Measurements from ENCODE around the gene EXOSC3. TPM values are rescaled to one million over a fixed set of nuclear protein-coding genes. Genes with fewer than 3 reads are reported as not detected.

Gene EXOSC3
- total RNA-seq = 67.8 and 68.9 TPM in 2 replicates

DNA sequence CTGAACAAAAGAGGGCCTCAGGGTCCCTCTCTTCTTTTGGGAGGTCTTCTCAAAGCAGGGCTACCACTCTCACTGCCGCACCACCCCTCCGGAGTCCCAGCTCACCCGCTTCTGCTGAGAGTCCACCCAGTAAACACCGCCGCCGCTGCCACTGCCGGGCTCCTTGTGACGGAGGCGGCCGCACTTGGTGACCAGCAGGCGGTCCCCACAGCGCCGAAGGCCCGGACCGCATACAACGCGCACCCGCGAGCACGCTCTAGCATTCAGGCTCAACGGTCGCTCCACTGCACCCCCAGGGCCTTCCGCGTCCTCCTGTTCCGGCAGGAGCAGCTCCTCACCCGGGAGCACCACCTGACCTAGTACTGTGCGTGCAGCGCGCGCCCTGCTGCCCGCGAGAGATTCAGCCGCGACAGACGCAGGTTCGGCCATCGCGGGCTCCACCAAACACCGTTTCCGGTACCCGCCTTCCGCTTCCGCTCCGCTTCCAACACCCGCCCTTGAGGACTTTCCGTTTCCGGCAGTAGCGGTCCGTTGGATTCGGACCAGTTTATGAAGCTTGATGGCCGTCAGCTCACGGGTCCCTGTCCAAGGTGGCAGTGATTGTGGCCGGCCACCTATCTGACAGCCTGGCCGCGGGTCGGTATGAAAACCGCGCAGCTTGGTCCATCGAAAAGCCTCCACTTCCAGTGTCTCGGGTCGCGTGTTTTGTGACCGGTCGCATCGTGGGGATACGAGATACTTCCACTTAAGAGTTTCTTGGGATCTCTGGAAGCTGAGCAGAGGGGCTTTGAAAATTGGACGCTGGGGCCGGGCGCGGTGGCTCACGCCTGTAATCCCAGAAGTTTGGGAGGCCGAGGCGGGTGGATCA, at the start of gene EXOSC3:
Gene EXOSC3, minus strand, starts transcription at position 449 of the 868 bp plus-strand sequence. Its CDS starts 20 bp downstream, at position 429.
- intact Hi-C loops (cut with micrococcal nuclease) = loop anchor here (1.0 to 10.0 kb wide), 8 partner anchors 15 to 1210 kb away; partner anchors contain the start of genes DCAF10, MELK, POLR1E and SHB

DNA sequence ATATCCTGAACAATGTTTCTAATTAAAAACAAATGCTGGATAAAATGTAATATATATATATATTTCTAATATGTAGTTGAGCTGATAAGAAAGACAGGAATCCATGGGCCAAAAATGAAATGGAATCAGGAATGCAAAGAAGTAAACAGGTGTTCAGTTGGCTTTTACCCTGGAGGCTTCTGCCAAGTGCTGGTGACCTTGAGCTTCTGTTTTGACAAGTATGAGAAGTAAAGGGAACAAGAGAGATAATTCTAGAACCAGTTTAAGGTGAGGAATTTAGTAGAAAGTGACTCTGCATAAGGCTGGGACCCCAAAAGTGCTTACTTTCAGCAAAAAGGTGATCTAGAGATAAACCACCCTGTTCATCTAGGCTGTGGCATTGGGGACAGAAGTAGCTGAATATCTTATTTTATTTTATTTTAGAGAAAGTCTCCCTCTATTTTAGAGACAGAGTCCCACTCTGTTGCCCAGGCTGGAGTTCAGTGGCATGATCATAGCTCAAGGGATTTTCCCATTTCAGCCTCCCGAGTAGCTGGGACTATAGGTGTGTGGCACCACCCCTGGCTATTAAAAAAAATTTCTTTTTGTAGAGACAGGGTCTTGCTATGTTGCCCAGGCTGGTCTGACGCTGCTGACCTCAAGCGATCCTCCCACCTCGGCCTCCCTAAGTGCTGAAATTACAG, 42.8 kb upstream of the EXOSC3 start:
- intact Hi-C loops (cut with micrococcal nuclease) = loop anchor here (10.0 kb wide), 1 partner anchor 57 kb away; no protein-coding TSS in a partner anchor

DNA sequence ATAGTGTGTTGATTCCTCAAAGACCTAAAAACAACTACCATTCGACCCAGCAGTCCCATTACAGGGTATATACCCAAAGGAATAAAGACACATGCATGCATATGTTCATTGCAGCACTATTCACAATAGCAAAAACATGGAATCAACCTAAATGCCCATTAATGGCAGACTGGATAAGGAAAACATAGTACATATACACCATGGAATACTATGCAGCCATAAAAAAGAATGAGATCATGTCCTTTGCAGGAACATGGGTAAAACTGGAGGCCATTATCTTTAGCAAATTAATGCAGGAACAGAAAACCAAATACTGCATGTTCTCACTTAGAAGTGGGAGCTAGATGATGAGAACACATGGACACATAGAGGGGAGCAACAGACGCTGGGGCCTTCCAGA, 40.3 kb upstream of the EXOSC3 start:
- intact Hi-C loops (cut with micrococcal nuclease) = loop anchor here (10.0 kb wide), 1 partner anchor 60 kb away; no protein-coding TSS in a partner anchor

DNA sequence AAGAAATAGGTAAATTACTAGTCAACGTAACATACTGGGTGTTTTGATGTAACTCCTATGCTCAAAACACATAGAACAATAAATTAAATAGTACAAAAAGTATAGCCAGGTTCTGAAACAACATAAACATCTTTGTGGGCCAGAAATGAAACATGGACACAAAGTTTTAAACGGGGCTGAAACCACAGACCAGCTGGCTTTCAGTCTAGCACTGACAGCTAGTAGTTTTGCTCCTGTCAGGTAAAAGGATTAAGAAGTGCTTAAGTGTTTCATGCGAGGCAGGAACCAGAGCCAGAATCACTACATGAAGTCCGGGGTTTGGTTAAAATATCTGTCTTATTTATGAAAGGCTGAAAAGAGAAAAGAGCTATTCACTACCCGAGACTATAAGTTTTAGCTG, 35.3 kb upstream of the EXOSC3 start:
- intact Hi-C loops (cut with micrococcal nuclease) = loop anchor here (10.0 kb wide), 1 partner anchor 65 kb away; no protein-coding TSS in a partner anchor

DNA sequence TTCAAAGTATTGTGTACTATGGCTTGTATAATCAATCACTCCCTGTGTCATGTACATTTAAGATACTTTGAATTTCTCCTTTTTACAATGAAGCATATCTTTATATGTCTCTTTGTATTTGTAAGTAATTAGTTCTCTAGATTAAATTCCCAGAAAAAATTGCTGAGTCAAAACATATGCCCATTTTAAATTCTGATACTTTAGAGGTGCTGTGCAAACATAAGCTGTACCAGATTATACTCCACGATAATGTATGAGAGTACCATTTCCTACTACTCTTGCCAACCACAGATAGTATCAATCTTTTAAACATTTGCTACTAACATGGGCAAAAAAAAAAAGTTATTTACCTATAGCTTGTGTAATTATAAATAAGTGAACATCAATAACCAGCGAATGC, 34.0 kb upstream of the EXOSC3 start:
- intact Hi-C loops (cut with micrococcal nuclease) = no loop called here

DNA sequence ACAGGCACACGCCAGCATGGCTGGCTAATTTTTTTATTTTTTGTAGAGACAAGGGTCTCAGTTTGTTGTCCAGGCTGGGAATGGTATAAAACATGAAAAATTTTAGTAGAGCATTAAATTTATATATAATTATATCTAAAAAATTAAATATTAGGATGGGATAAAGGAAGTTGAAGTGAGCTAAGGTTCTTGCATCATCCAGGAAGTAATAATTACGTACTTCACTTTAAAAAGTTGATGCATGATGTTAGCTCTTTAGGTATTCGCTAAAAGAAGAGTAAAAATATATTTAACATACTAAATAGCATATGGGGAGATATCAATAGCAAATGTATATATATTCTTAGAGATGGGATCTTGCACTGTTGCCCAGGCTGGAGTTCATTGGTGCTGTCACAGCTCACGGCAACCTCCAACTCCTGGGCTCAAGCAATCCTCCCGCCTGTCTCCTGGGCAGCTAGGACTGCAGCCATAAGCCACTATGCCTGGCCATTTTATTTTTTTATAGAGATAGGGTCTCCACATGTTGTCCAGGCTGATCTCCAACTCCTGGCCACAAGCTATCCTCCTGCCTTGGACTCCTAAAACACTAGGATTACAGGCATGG, 28.0 kb upstream of the EXOSC3 start:
- intact Hi-C loops (cut with micrococcal nuclease) = no loop called here

DNA sequence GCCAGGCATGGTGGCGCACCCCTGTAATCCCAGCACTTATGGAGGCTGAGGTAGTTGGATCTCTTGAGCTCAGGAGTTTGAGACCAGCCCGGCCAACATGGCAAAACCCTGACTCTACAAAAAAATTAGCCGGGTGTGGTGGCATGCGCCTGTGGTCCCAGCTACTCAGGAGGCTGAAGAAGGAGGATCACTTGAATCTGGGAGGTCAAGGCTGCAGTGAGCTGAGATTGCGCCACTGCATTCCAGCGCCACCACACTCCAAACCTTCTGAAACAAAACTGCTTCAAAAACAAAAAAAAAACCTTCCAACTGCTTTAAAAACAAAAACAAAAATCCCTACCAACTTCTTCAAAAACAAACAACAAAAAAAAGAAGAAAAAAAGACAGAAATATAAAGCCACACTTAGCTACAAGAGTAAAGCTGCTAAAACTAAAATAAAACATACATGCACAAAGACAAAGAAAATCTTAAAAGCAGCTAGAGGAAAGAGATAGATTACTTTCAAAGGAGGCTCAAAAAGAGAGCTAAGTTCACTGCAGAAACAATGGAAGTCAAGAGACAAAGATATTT, 27.1 kb upstream of the EXOSC3 start:
- intact Hi-C loops (cut with micrococcal nuclease) = no loop called here

DNA sequence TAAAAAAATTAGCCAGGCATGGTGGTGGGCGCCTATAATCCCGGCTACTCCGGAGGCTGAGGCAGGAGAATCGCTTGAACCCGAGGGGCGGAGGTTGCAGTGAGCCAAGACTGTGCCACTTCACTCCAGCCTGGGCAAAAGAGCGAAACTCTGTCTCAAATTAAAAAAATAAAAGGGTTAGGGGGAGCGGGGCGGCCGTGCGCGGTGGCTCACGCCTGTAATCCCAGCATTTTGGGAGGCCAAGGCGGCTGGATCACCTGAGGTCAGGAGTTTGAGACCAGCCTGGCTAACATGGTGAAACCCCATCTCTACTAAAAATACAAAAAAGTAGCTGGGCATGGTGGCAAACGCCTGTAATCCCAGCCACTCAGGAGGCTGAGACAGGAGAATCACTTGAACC, 24.8 kb upstream of the EXOSC3 start:
- intact Hi-C loops (cut with micrococcal nuclease) = loop anchor here (10.0 kb wide), 1 partner anchor 1405 kb away; the partner anchor contains the start of gene RNF38

DNA sequence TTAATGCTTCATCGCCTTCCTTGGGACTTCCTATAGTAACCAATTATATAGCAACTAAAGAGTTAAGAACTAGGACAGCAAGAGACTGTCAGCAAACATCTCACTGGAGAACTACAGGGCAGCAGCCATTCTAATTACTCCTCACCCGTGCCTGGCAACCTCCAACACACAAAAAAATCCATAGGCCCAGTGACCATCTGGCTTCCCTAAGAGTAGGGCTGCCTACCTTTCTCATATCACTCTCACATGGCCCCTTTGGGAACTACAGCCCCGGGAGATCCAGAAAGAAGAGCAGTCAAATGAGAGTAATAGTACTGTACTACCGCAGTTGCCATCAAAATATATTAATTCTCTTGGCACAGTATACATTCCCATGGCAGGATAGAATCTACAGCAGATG, 21.4 kb upstream of the EXOSC3 start:
- intact Hi-C loops (cut with micrococcal nuclease) = loop anchor here (10.0 kb wide), 1 partner anchor 1401 kb away; the partner anchor contains the start of gene RNF38

DNA sequence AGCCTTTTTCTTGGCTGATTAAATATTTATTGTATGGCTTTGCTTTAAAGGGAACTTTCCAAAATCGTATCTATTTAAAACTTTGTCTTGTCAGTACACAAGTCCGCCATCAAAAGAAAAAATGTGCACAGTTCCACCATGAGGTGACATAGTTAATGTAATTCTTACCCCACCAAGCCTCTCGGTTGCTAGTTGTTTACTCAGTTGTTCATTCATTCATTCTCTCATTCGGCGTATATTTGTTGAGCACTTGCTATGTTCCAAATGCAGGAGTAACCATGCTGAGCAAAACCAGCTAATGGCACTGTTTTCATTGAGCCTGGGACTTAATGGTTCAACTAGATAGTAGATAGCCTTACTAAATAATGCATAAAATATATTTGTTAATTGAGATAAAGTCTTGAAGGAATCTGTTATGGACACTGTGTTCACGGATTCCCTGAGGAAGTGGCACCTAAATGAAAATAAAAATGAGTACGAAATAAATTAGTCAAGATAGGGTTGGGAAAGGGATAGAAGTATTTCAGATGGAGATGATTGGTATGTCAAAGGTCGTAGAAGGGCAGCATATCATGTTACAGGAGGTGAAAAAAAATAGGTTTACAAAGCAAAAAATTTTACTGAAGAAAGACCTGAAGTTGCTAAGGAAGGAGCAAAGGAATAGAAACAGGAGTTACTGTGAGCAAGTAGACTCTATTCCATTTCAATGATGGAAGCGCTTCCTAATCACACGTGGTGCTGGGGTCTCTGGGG, 17.3 kb upstream of the EXOSC3 start:
- intact Hi-C loops (cut with micrococcal nuclease) = loop anchor here (5.0 to 10.0 kb wide), 2 partner anchors 265 to 1397 kb away; partner anchors contain the start of genes RNF38 and SHB

DNA sequence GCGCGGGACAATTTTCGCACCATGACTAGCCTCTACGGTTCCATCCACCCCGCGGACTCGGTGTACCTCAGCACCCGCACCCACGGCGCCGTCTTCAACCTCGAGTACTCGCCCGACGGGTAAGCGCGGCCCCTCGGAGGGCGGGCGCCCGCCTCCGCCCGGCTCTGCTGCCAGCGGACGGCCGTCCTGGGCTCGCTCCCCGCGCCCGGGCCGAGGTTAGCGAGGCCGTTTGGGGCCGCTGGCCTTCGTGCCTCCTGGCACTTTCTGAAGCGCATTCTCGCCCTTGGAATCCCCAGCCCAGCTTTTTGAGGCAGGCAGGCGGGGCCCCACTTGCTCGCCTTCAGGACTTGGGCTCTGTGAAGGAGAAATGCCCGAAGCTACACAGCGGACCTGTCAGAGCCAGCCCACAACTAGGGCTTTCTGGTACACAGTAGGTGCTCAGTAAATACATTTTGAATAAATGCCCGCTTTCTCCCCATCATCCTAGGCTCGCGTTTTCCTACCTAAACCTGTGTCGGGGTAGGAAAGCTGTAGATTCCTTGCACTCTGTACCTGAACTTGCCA, 16.5 kb upstream of the EXOSC3 start:
- intact Hi-C loops (cut with micrococcal nuclease) = loop anchor here (5.0 to 10.0 kb wide), 2 partner anchors 266 to 1397 kb away; partner anchors contain the start of genes RNF38 and SHB

DNA sequence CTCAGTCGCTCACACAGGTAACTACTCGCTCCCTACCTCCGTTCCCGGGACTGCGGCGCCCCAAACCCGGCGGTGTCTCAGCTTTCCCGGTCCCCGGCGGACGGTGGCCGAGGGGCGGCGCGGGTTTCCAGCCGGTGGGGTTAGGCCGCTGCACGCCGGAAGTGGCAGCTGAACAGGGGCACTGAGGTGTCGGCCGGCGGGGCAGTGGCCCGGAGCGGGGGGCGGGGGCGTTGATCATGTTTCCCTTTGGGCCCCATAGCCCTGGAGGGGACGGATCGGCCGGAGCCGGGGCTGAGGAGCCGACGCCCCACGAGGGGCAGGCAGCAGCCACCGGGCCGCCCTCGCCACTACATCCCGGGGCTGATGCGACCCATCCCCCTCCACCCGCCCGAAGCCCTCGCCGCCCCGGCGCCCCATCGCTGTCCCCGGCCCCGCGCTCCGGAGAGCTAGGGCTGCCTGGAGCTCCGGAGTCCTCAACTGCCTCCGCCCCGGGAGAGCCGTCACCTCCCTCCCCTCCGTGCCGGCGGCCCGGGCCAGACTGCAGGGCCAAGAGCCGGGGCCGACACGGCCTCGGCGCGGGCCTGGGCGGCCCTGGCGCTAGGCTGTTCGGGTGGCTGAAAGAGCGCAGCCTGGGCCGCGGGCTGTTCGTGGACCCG, 15.9 kb upstream of the EXOSC3 start, which contains the start of gene DCAF10:
Gene DCAF10, plus strand, starts transcription at position 167 of the 656 bp plus-strand sequence. Its CDS starts 70 bp downstream, at position 237.
- intact Hi-C loops (cut with micrococcal nuclease) = loop anchor here (1.0 to 10.0 kb wide), 6 partner anchors 15 to 1396 kb away; partner anchors contain the start of genes EXOSC3, RNF38, SHB and SLC25A51

DNA sequence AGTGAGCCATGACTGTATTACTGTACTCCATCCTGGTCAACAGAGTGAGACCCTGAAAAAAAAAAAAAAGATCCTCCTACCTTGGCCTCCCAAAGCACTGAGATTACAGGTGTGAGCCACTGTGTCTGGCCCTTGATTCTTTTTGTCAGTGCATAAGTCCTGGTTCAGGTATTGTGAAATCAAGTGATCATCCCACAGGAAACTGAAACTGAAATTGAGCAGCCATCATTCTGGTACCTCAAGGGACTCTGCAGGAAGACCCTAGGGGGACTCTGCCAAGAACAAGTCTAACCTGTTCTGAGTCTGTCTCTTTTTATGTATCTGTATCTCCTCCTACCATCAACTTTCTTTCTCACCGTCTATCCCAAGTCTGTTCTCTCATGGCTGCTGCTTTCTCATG, 13.8 kb upstream of the EXOSC3 start:
- intact Hi-C loops (cut with micrococcal nuclease) = loop anchor here (1.0 kb wide), 1 partner anchor 206 kb away; the partner anchor contains the start of gene TOMM5

DNA sequence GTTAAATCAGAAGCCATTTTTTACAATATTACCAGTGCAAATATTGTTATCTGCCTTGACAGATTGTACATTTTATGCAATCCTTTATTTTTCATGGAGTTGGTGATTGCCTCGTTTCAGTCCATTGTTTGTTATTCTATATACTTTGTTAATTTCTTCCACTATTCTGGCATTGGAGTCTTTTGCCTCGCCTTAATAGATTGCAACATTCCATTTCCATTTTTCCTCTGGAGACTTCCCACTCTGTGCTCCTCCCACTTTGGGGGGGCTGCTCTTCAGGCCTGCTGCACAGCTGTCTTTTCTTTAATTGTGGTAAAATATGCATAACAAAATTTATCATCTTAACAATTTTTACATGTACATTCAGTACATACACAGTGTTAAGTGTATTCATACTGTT, 11.4 kb upstream of the EXOSC3 start:
- intact Hi-C loops (cut with micrococcal nuclease) = no loop called here

DNA sequence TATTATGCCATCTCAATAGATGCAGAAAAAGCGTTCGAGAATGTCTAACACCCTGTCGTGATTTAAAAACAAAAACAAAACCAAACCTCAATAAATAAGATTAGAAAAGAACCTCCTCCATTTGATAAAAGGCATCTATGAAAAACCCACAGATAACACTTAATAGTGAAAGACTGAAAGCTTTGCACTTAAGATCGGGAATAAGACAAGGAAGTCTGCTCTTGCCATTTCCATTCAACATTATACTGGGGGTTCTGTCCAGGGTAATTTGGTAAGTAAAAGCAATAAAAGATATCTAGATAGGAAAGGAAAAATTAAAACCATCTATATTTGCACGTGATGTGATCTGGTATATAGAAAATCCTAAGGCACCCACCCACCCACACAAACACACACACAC, 7.3 kb upstream of the EXOSC3 start:
- intact Hi-C loops (cut with micrococcal nuclease) = no loop called here

DNA sequence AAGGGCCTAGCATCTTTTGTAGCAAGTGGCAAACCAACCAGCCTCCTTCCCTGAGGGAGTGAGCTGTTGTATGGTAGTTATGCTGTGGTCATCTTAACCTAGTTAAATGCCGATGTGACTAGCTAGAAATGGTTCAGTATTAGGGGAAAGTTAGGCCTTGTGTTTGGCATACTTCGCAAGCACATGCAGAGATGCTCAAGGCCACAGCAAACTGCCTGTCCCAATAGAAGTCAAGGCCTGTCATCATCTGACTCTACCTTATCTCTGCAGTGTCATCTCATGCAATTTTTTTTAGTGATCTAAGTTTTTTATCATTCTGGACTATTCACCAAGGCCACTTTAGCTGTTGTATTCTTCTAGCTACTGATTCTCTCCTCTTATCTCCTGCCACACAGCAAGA, 5.2 kb upstream of the EXOSC3 start:
- intact Hi-C loops (cut with micrococcal nuclease) = no loop called here

DNA sequence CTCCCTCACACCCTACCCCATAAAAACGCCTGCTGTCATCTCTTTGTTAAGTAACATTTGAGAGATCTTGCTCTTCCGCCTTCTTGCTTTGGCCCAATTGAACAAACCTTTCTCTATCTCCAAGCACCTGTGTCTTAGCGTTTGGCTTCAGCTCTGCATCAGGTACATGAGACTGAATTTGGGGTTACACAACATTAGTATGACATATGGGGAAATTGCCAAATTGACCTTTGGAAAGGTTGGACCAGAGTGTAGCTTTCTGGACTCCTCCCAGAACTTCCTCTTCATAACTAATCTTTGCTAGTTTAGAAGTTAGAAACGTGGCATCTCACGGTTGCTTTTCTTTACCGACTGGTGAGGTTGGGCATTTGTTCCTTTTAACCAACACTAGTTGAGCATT, 3.5 kb upstream of the EXOSC3 start:
- intact Hi-C loops (cut with micrococcal nuclease) = loop anchor here (10.0 kb wide), 1 partner anchor 1214 kb away; the partner anchor contains the start of gene MELK

DNA sequence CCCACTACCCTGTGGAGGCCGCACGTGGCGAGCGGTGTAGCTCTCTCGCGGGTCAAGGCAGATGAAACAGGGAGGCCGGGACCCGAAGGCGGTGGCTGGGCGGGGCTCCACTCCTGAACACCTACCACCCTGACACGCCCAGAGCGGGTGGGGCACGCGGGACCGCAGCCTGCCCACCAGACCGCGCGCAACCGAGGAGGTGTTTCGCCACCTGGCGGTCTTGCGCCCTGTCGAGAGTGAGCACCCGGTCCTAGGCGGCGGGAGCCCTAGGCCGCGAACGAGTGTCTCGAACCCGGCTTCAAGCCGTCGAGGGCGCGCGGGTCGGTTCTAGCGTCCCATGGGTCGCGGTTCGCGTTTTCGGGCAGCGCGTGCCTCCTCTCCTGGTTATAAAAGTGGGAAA, 2.2 kb upstream of the EXOSC3 start:
- intact Hi-C loops (cut with micrococcal nuclease) = loop anchor here (10.0 kb wide), 1 partner anchor 1212 kb away; the partner anchor contains the start of gene MELK

DNA sequence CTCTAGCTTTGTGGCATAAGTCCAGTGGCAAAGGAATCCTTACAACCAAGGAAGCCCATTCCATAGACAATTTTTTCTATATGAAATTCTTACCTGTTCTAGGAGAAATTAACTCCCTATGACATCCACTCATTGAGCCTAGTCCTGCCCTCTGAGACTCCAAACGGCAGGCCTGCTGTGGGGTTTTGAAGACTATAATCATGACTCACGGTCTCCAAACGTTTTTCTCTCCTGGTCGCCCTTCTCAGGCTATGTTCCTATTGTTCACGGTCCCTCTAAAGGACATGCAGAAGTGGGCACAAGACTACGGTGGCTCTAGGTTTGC, 611 bp downstream of the EXOSC3 start:
- intact Hi-C loops (cut with micrococcal nuclease) = loop anchor here (1.0 to 10.0 kb wide), 2 partner anchors 285 to 1209 kb away; partner anchors contain the start of genes MELK and SHB

Measured in T-helper 1 cell treated with Interleukin-12 subunit alpha and Interleukin-12 subunit beta and Interleukin-4 antibody, amounts not matched to agents 30 ng/mL and 1 ng/mL, for 36 hours (primary cell).